GM18505 (cell line): ENCODE data around the gene FBLIM1.

Source experiments
- ATAC-seq: cut with Tn5 transposase; IDR thresholded peaks from one replicate; pipeline ENCODE4 v1.9.1; 2021; ENCODE audit not compliant: unreplicated experiment
- POLR2A ChIP-seq: IDR thresholded peaks from 4 replicates; pipeline ENCODE4 v1.6.1; 2011; ENCODE audit warnings: borderline replicate concordance; ENCODE audit not compliant: insufficient read depth, insufficient read length; ENCODE audit errors: extremely low read depth

FBLIM1 gene

GRCh38 chr1:15744122-15744679 is 14.4 kb upstream of the FBLIM1 start:
- no peak for TF ChIP-seq POLR2A
- ATAC-seq: no peak

GRCh38 chr1:15747378-15747777 is 11.2 kb upstream of the FBLIM1 start:
- no peak for TF ChIP-seq POLR2A
- no peak for ATAC-seq

GRCh38 chr1:15748264-15748663 is 10.3 kb upstream of the FBLIM1 start:
- no peak for TF ChIP-seq POLR2A
- ATAC-seq: no peak

- no peak for TF ChIP-seq POLR2A
- no peak for ATAC-seq
These were observed 9.8 kb upstream of the FBLIM1 start for GRCh38 chr1:15748690-15749398.

GRCh38 chr1:15749399-15750291 is 8.9 kb upstream of the FBLIM1 start:
- no peak for TF ChIP-seq POLR2A
- ATAC-seq: no peak

- no peak for ATAC-seq
- no peak for TF ChIP-seq POLR2A
These were observed 7.7 kb upstream of the FBLIM1 start for GRCh38 chr1:15750924-15751323.

- no peak for ATAC-seq
- no peak for TF ChIP-seq POLR2A
These were observed 6.9 kb upstream of the FBLIM1 start for GRCh38 chr1:15751717-15752116.

- no peak for TF ChIP-seq POLR2A
- ATAC-seq: no peak
These were observed 4.8 kb upstream of the FBLIM1 start for GRCh38 chr1:15753776-15754175.

GRCh38 chr1:15755021-15755645 is 3.5 kb upstream of the FBLIM1 start:
- no peak for ATAC-seq
- TF ChIP-seq POLR2A: no peak

- no peak for ATAC-seq
- no peak for TF ChIP-seq POLR2A
These were observed 3.0 kb upstream of the FBLIM1 start for GRCh38 chr1:15755646-15756040.

- ATAC-seq: no peak
- TF ChIP-seq POLR2A: no peak
These were observed 2.2 kb upstream of the FBLIM1 start for GRCh38 chr1:15756143-15757015.

GRCh38 chr1:15757016-15757543 is 1.5 kb upstream of the FBLIM1 start:
- no peak for ATAC-seq
- no peak for TF ChIP-seq POLR2A
